WI38 (cell line): Measurements from ENCODE around the gene MRPL19.

Experiments
- H3K4me3 ChIP-seq: 2 replicates; pipeline ENCODE4 v1.5.1; 2011; ENCODE audit warnings: low read depth, mild to moderate bottlenecking, control low read depth, low read length
- CTCF ChIP-seq: IDR thresholded peaks from 2 replicates; pipeline ENCODE4 v1.5.1; 2012; ENCODE audit warnings: low read depth, mild to moderate bottlenecking, control low read depth, low read length

MRPL19 gene

GRCh38 chr2:75603477-75603876, 43.1 kb upstream of the MRPL19 start:
- no peak overlapping the region for H3K4me3 ChIP-seq
- no peak for TF ChIP-seq CTCF

GRCh38 chr2:75604484-75604883, 42.1 kb upstream of the MRPL19 start:
- no peak for TF ChIP-seq CTCF
- H3K4me3 ChIP-seq: no peak overlapping the region

GRCh38 chr2:75605770-75606529, 40.6 kb upstream of the MRPL19 start:
- TF ChIP-seq CTCF: peak; percentile 36
- no peak overlapping the region for H3K4me3 ChIP-seq

- no peak for TF ChIP-seq CTCF
- H3K4me3 ChIP-seq: no peak overlapping the region
These were observed 39.7 kb upstream of the MRPL19 start for GRCh38 chr2:75606761-75607399.

- no peak for TF ChIP-seq CTCF
- no peak overlapping the region for H3K4me3 ChIP-seq
These were observed 39.2 kb upstream of the MRPL19 start for GRCh38 chr2:75607400-75607798.

- TF ChIP-seq CTCF: no peak
- H3K4me3 ChIP-seq: no peak overlapping the region
These were observed 38.4 kb upstream of the MRPL19 start for GRCh38 chr2:75607988-75608683.
